NT2/D1 (cell line): ENCODE measurements around the gene DENND1C.

Experiments
- SUZ12 ChIP-seq: IDR thresholded peaks from 2 replicates; pipeline ENCODE4 v1.6.1; 2011; ENCODE audit not compliant: insufficient read length, insufficient read depth; ENCODE audit errors: extremely low read depth
- YY1 ChIP-seq: IDR thresholded peaks from 2 replicates; pipeline ENCODE4 v1.6.1; 2011; ENCODE audit not compliant: insufficient read length, insufficient read depth

GRCh38 chr19:6475321-6476108 is 6.1 kb downstream of the DENND1C start:
- no peak for TF ChIP-seq SUZ12
- TF ChIP-seq YY1: no peak
